HL-60 (cell line): ENCODE data around the gene EDN3.
"Not testable (repeated sequence)": the region's sequence is repeated elsewhere in the genome, so short reads cannot be mapped to it uniquely, and the experiment has no call there.

Experiments used
- GABPA ChIP-seq: IDR thresholded peaks from 2 replicates; pipeline ENCODE4 v1.6.1; 2012; ENCODE audit warnings: low read depth
- POLR2AphosphoS5 ChIP-seq: IDR thresholded peaks from 2 replicates; pipeline ENCODE4 v1.6.1; 2012; ENCODE audit warnings: low read depth
- SPI1 ChIP-seq: IDR thresholded peaks from 2 replicates; pipeline ENCODE4 v1.6.1; 2012; ENCODE audit warnings: low read depth, mild to moderate bottlenecking, borderline replicate concordance
- TF ChIP-seq, protein P1 (sequence below): IDR thresholded peaks from 2 replicates; pipeline ENCODE4 v1.6.1; 2012; ENCODE audit warnings: low read depth; ENCODE audit not compliant: insufficient replicate concordance
- TF ChIP-seq, protein P2 (sequence below): IDR thresholded peaks from one replicate; pipeline ENCODE4 v1.5.1; 2011; ENCODE audit warnings: low read length, control low read depth, inconsistent platforms; ENCODE audit not compliant: insufficient read depth

DNA sequence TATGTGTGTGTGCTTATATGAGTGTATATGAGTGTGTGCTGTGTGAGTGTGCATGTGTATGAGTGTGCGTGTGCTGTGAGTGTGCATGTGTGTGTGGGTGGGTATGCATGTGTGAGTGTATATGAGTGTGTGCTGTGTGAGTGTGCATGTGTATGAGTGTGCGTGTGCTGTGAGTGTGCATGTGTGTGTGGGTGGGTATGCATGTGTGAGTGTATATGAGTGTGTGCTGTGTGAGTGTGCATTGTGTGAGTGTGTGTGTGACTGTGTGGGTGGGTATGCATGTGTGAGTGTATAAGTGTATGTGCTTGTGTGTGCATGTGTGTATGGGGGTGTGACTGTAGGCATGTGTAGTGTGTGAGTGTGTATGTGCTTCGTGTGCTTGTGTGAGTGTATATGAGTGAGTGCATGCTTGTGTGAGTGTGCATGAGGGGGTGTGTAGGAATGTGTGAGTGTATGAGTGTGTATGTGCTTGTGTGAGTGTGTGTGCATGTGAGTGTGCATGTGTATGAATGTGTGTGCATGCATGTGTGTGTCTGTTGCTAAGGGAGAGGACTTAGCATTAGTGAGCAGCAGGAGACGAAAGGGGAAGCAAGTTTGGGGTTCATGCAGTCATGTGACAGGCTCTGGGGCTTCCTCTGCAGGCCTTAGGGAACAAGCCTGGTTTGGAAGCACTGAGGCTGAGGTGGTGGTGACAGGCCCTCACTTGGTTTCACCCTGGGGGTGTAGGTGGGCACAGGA, 41.0 kb downstream of the EDN3 start:
- TF ChIP-seq, protein P1, sequence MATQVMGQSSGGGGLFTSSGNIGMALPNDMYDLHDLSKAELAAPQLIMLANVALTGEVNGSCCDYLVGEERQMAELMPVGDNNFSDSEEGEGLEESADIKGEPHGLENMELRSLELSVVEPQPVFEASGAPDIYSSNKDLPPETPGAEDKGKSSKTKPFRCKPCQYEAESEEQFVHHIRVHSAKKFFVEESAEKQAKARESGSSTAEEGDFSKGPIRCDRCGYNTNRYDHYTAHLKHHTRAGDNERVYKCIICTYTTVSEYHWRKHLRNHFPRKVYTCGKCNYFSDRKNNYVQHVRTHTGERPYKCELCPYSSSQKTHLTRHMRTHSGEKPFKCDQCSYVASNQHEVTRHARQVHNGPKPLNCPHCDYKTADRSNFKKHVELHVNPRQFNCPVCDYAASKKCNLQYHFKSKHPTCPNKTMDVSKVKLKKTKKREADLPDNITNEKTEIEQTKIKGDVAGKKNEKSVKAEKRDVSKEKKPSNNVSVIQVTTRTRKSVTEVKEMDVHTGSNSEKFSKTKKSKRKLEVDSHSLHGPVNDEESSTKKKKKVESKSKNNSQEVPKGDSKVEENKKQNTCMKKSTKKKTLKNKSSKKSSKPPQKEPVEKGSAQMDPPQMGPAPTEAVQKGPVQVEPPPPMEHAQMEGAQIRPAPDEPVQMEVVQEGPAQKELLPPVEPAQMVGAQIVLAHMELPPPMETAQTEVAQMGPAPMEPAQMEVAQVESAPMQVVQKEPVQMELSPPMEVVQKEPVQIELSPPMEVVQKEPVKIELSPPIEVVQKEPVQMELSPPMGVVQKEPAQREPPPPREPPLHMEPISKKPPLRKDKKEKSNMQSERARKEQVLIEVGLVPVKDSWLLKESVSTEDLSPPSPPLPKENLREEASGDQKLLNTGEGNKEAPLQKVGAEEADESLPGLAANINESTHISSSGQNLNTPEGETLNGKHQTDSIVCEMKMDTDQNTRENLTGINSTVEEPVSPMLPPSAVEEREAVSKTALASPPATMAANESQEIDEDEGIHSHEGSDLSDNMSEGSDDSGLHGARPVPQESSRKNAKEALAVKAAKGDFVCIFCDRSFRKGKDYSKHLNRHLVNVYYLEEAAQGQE, result not testable (repeated sequence)
- TF ChIP-seq, protein P2, sequence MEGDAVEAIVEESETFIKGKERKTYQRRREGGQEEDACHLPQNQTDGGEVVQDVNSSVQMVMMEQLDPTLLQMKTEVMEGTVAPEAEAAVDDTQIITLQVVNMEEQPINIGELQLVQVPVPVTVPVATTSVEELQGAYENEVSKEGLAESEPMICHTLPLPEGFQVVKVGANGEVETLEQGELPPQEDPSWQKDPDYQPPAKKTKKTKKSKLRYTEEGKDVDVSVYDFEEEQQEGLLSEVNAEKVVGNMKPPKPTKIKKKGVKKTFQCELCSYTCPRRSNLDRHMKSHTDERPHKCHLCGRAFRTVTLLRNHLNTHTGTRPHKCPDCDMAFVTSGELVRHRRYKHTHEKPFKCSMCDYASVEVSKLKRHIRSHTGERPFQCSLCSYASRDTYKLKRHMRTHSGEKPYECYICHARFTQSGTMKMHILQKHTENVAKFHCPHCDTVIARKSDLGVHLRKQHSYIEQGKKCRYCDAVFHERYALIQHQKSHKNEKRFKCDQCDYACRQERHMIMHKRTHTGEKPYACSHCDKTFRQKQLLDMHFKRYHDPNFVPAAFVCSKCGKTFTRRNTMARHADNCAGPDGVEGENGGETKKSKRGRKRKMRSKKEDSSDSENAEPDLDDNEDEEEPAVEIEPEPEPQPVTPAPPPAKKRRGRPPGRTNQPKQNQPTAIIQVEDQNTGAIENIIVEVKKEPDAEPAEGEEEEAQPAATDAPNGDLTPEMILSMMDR, result not testable (repeated sequence)
- TF ChIP-seq POLR2AphosphoS5, GABPA: not testable (repeated sequence)
- TF ChIP-seq SPI1, result peak; percentile 36; the same call in 1 of the 2 replicates
